ENCODE data around the gene IGSF9B. TPM values are rescaled to one million over a fixed set of nuclear protein-coding genes. Genes with fewer than 3 reads are reported as not detected.

Gene IGSF9B
- total and polyA plus RNA-seq, 9 of the 15 experiments (the other 6 are each of a cell fraction or from before 2014, with no cell fraction given), result 0.09 TPM; not detected in 8

GRCh38 chr11:133968300-133968699, 11.5 kb upstream of the IGSF9B start:
- Histone ChIP-seq H3K9me3 (replicated peaks; ENCODE audit: control insufficient read depth, insufficient read depth, low read depth, low read length) (no peaks in the 10 kb centered on the region), H3K4me1 (replicated peaks in 1 of 2; ENCODE audit: control insufficient read depth in 2 of 2, insufficient read depth in 2 of 2, low read length in 2 of 2) (peaks cover 0 to 7% of the 10 kb centered on the region in 2 experiments; a peak in 2 of 5 replicates), H3K27ac (ENCODE audit: extremely low read depth, low read depth, low read length) (no peak overlapping the region), H3K36me3 (ENCODE audit: control insufficient read depth, insufficient read depth, low read length) (no peaks in the 10 kb centered on the region), H3K9ac (ENCODE audit: insufficient read depth in 1 of 2, low read depth in 2 of 2, low read length in 2 of 2) (no peak overlapping the region), H3K9me1 (ENCODE audit: control insufficient read depth, insufficient read depth, low read length) (no peaks in the 10 kb centered on the region), H4K20me1 (replicated peaks; ENCODE audit: control insufficient read depth, insufficient read depth, low read length) (no peaks in the 10 kb centered on the region), H3K27me3 (ENCODE audit: control insufficient read depth in 2 of 2, insufficient read depth in 2 of 2, low read length in 2 of 2) (peaks cover 0 to 35% of the 10 kb centered on the region in 2 experiments; a peak in 3 of 5 replicates), H3K4me2 (ENCODE audit: insufficient read depth, low read length) (no peak overlapping the region), H3K4me3 (no peak overlapping the region), H2AFZ (ENCODE audit: low read depth, low read length) (no peak overlapping the region), H3K79me2 (ENCODE audit: control insufficient read depth, insufficient read depth, low read length) (no peaks in the 10 kb centered on the region)
- in situ Hi-C loops (cut with MboI) (no loop called here), intact Hi-C loops (cut with micrococcal nuclease) (no loop called here)
- CTCF ChIA-PET (ENCODE audit: low intra/inter-chr PET ratio), result no interaction called here
- ATAC-seq (peak; percentile 25; the same call in 2 of the 3 replicates), FAIRE-seq (no peak), DNase-seq (ENCODE audit: extremely low read depth in 1 of 4, low spot score in 3 of 4) (peak in 1 of 4 experiments; percentile 4)
- POLR2A ChIA-PET, result no interaction called here
- BruUV-seq (replicated peaks), result no TSS peak
- WGBS (ENCODE audit: insufficient coverage, low coverage, missing lambda C conversion rate), result 2% methylated on average over 6 of the region's 6 CpGs
- no peak for TF ChIP-seq E2F4 (CRISPR knock-in tag; IDR thresholded peaks at IDR 0.05; ENCODE audit: low read depth)
- no peak for TF ChIP-seq ZNF639 (CRISPR knock-in tag; conservative IDR thresholded peaks at IDR 0.05 in 1 of 2, IDR thresholded peaks at IDR 0.05 in 1 of 2)
- no peak for TF ChIP-seq SRSF7 (optimal IDR thresholded peaks at IDR 0.05; ENCODE audit: low read depth, low read length)
- TF ChIP-seq CTCF (IDR thresholded peaks at IDR 0.05 in 2 of 3, conservative IDR thresholded peaks at IDR 0.05 in 1 of 3; ENCODE audit: insufficient read depth in 2 of 3, low read depth in 1 of 3, low read length in 3 of 3), result no peak
- no peak for TF ChIP-seq SMAD2 (IDR thresholded peaks at IDR 0.05; ENCODE audit: low read depth, low read length)
- no peak for TF ChIP-seq ZNF436 (CRISPR knock-in tag; IDR thresholded peaks at IDR 0.05)
- TF ChIP-seq ZNF280A (IDR thresholded peaks at IDR 0.05; ENCODE audit: low read depth, partially characterized antibody), result no peak
